HepG2 (cell line): ENCODE results near the gene RIPPLY2. TPM values are rescaled to one million over a fixed set of nuclear protein-coding genes. Genes with fewer than 3 reads are reported as not detected.

ENCODE experiments used
- AGO1 ChIP-seq: fragments of 200-400 bp; formaldehyde crosslinking; IDR thresholded peaks from 2 replicates; pipeline ENCODE4 v1.6.1; 2017; ENCODE audit warnings: mild to moderate bottlenecking, low read depth, low read length, moderate library complexity; ENCODE audit not compliant: poor library complexity, severe bottlenecking
- HMG20B ChIP-seq: conservative IDR thresholded peaks from 2 replicates; pipeline ENCODE4 v1.6.1; 2016; ENCODE audit warnings: missing genetic modification reagents, missing compliant biosample characterization
- HNRNPLL ChIP-seq: fragments of 200-400 bp; formaldehyde crosslinking; IDR thresholded peaks from 2 replicates; pipeline ENCODE4 v1.6.1; 2017; ENCODE audit warnings: mild to moderate bottlenecking, low read depth, low read length; ENCODE audit not compliant: poor library complexity, severe bottlenecking
- IKZF4 ChIP-seq: sonication (generic); formaldehyde crosslinking; IDR thresholded peaks from 2 replicates; pipeline ENCODE4 v1.5.1; 2020; ENCODE audit warnings: borderline replicate concordance, mild to moderate bottlenecking, low read depth, missing genetic modification reagents; ENCODE audit errors: not compliant biosample characterization
- KLF9 ChIP-seq: IDR thresholded peaks from 2 replicates; pipeline ENCODE4 v1.6.1; 2016; ENCODE audit warnings: low read depth
- MAF1 ChIP-seq: sonication (generic); formaldehyde crosslinking; IDR thresholded peaks from 2 replicates; pipeline ENCODE4 v1.5.0; 2020; ENCODE audit warnings: missing genetic modification reagents, borderline replicate concordance
- MTA1 ChIP-seq: sonication (generic); formaldehyde crosslinking; IDR thresholded peaks from 2 replicates; pipeline ENCODE4 v1.4.0; 2020; ENCODE audit warnings: missing genetic modification reagents, mild to moderate bottlenecking, borderline replicate concordance
- MYC ChIP-seq: sonication (generic); formaldehyde crosslinking; IDR thresholded peaks from 2 replicates; pipeline ENCODE4 v1.9.0; 2021; ENCODE audit warnings: missing genetic modification reagents, borderline replicate concordance
- NCOA5 ChIP-seq: sonication (generic); formaldehyde crosslinking; IDR thresholded peaks from 2 replicates; pipeline ENCODE4 v1.4.0; 2020; ENCODE audit warnings: missing genetic modification reagents
- PRDM15 ChIP-seq: sonication (generic); formaldehyde crosslinking; IDR thresholded peaks from 2 replicates; pipeline ENCODE4 v1.4.0; 2020; ENCODE audit warnings: missing genetic modification reagents
- RARA ChIP-seq: IDR thresholded peaks from 2 replicates; pipeline ENCODE4 v1.6.1; 2016; ENCODE audit warnings: missing genetic modification reagents, missing compliant biosample characterization
- TCF12 ChIP-seq, 2 experiments: fragments of 450-650 bp in 1 of 2; sonication (generic) in 1 of 2; formaldehyde crosslinking in 1 of 2; IDR thresholded peaks; 2 replicates each; pipeline versions ENCODE4 v1.6.1 to v1.8.0; 2017 to 2022; ENCODE audit warnings: antibody characterized with exemption in 1 of 2, mild to moderate bottlenecking in 1 of 2, missing genetic modification reagents in 1 of 2, moderate library complexity in 1 of 2
- ZFP82 ChIP-seq: sonication (generic); formaldehyde crosslinking; IDR thresholded peaks from 2 replicates; pipeline ENCODE4 v1.5.1; 2020; ENCODE audit warnings: mild to moderate bottlenecking, missing genetic modification reagents, borderline replicate concordance
- ZKSCAN5 ChIP-seq: sonication (generic); formaldehyde crosslinking; IDR thresholded peaks from 2 replicates; pipeline ENCODE4 v1.5.1; 2020; ENCODE audit warnings: mild to moderate bottlenecking, missing genetic modification reagents
- ZNF451 ChIP-seq: sonication (generic); formaldehyde crosslinking; IDR thresholded peaks from 2 replicates; pipeline ENCODE4 v1.5.0; 2020; ENCODE audit warnings: mild to moderate bottlenecking, missing genetic modification reagents
- ZNF547 ChIP-seq: sonication (generic); formaldehyde crosslinking; IDR thresholded peaks from 2 replicates; pipeline ENCODE4 v1.5.1; 2020; ENCODE audit warnings: mild to moderate bottlenecking, missing genetic modification reagents
- ZNF552 ChIP-seq: sonication (generic); formaldehyde crosslinking; IDR thresholded peaks from 2 replicates; pipeline ENCODE4 v1.9.0; 2022; ENCODE audit warnings: missing genetic modification reagents, mild to moderate bottlenecking, borderline replicate concordance
- ZNF660 ChIP-seq: sonication (generic); formaldehyde crosslinking; IDR thresholded peaks from 2 replicates; pipeline ENCODE4 v1.5.1; 2020; ENCODE audit warnings: mild to moderate bottlenecking, low read depth, missing genetic modification reagents, borderline replicate concordance
- ZNF780A ChIP-seq: sonication (generic); formaldehyde crosslinking; IDR thresholded peaks from 2 replicates; pipeline ENCODE4 v1.8.0; 2022; ENCODE audit warnings: mild to moderate bottlenecking, missing genetic modification reagents, moderate library complexity
- polyA plus RNA-seq, 8 experiments: library from polyadenylated mRNA; depleted of rRNA in 3 of 8; stranded (reverse) in 7 of 8; unstranded in 1 of 8; fragments of >200 nt; fragmentation: Illumina TruSeq in 4 of 8; extraction: Trizol in 4 of 8; gene quantifications; 2 replicates each; pipeline versions ENCODE4 v1.2.1 to v1.2.3, GENCODE V29; 2011 to 2016; ENCODE audit warnings: low read depth in 4 of 8, missing spikeins in 1 of 8, mixed read lengths in 1 of 8; ENCODE audit not compliant: insufficient read depth in 1 of 8
- total RNA-seq, 5 experiments: library from RNA; depleted of rRNA; stranded (reverse); fragments of >200 nt; fragmentation: Illumina TruSeq; extraction: Trizol; gene quantifications; 2 replicates each; pipeline ENCODE4 v1.2.3, GENCODE V29; 2016; ENCODE audit warnings: low read depth in 1 of 5
- TF ChIP-seq, protein P1 (sequence below): IDR thresholded peaks from 2 replicates; pipeline ENCODE4 v1.6.1; 2016; ENCODE audit warnings: low read depth, control low read depth
- TF ChIP-seq, protein P2 (sequence below): sonication (generic); formaldehyde crosslinking; IDR thresholded peaks from 2 replicates; pipeline ENCODE4 v1.8.1; 2023; ENCODE audit warnings: mild to moderate bottlenecking, missing genetic modification reagents, borderline replicate concordance
- TF ChIP-seq, protein P3 (sequence below): IDR thresholded peaks from 2 replicates; pipeline ENCODE4 v1.6.1; 2016; ENCODE audit warnings: mild to moderate bottlenecking

RIPPLY2 gene
- total and polyA plus RNA-seq, 2 of the 13 experiments (the other 11 are each of a cell fraction or from before 2014, with no cell fraction given) = not detected

GRCh38 chr6:83859410-83860358 is 6.5 kb downstream of the RIPPLY2 start, which contains the start of gene CYB5R4 (continued):
- TF ChIP-seq, protein P1, sequence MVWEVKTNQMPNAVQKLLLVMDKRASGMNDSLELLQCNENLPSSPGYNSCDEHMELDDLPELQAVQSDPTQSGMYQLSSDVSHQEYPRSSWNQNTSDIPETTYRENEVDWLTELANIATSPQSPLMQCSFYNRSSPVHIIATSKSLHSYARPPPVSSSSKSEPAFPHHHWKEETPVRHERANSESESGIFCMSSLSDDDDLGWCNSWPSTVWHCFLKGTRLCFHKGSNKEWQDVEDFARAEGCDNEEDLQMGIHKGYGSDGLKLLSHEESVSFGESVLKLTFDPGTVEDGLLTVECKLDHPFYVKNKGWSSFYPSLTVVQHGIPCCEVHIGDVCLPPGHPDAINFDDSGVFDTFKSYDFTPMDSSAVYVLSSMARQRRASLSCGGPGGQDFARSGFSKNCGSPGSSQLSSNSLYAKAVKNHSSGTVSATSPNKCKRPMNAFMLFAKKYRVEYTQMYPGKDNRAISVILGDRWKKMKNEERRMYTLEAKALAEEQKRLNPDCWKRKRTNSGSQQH (CRISPR knock-in tag) = peak; percentile 99
- TF ChIP-seq HNRNPLL (peak; percentile 87), NCOA5 (CRISPR knock-in tag) (no peak), AGO1 (peak; percentile 56), IKZF4 (CRISPR knock-in tag) (peak; percentile 95), ZKSCAN5 (no peak), TCF12 (IDR thresholded peaks at IDR 0.05) (no peak), TCF12 (CRISPR knock-in tag; IDR thresholded peaks at IDR 0.05) (no peak), MAF1 (peak; percentile 95; the same call in 1 of the 2 replicates), KLF9 (CRISPR knock-in tag) (peak; percentile 98), ZNF451 (CRISPR knock-in tag) (peak; percentile 63; the same call in 1 of the 2 replicates), ZNF552 (CRISPR knock-in tag) (peak; percentile 66; the same call in 1 of the 2 replicates), HMG20B (CRISPR knock-in tag) (peak; percentile 97), ZNF660 (CRISPR knock-in tag) (no peak), ZNF780A (CRISPR knock-in tag) (no peak), MYC (peak; percentile 52), MTA1 (CRISPR knock-in tag) (no peak), RARA (peak; percentile 90), ZNF547 (CRISPR knock-in tag) (peak; percentile 94), ZFP82 (CRISPR knock-in tag) (peak; percentile 84; the same call in 1 of the 2 replicates), PRDM15 (peak; percentile 75)
- TF ChIP-seq, protein P2, sequence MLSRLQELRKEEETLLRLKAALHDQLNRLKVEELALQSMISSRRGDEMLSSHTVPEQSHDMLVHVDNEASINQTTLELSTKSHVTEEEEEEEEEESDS = peak; percentile 88; the same call in 1 of the 2 replicates
- TF ChIP-seq, protein P3, sequence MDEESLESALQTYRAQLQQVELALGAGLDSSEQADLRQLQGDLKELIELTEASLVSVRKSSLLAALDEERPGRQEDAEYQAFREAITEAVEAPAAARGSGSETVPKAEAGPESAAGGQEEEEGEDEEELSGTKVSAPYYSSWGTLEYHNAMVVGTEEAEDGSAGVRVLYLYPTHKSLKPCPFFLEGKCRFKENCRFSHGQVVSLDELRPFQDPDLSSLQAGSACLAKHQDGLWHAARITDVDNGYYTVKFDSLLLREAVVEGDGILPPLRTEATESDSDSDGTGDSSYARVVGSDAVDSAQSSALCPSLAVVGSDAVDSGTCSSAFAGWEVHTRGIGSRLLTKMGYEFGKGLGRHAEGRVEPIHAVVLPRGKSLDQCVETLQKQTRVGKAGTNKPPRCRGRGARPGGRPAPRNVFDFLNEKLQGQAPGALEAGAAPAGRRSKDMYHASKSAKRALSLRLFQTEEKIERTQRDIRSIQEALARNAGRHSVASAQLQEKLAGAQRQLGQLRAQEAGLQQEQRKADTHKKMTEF (CRISPR knock-in tag) = peak; percentile 95
